Measurements from ENCODE around the gene MBD5.

- TF ChIP-seq EZH2 (IDR thresholded peaks at IDR 0.05; ENCODE audit: borderline replicate concordance, low read length) (no peak), CTCF (conservative IDR thresholded peaks at IDR 0.05 in 1 of 2, IDR thresholded peaks at IDR 0.05 in 1 of 2; ENCODE audit: extremely low read depth in 1 of 2, insufficient read depth in 1 of 2, low read depth in 1 of 2, low read length in 2 of 2) (no peak)
Observed at GRCh38 chr2:148110184-148110583, 89.3 kb downstream of the MBD5 start.

All from mammary epithelial cell (primary cell).